ENCODE measurements around the gene CHCHD10.

GRCh38 chr22:23789121-23789520, 21.3 kb upstream of the CHCHD10 start:
- TF ChIP-seq POLR2AphosphoS5 (IDR thresholded peaks at IDR 0.05; ENCODE audit: borderline replicate concordance, low read depth, low read length) (no peak), EZH2 (IDR thresholded peaks at IDR 0.05) (no peak)
